ENCODE results near the gene HNRNPUL1. TPM values are rescaled to one million over a fixed set of nuclear protein-coding genes. Genes with fewer than 3 reads are reported as not detected.

HNRNPUL1 gene
- total RNA-seq, 2 donors from 2014 or later, result 88.8 to 109 TPM

GRCh38 chr19:41248895-41249294 lies 15.3 kb upstream of the HNRNPUL1 start:
- Histone ChIP-seq H3K36me3 (peaks cover 80% of the 10 kb centered on the region), H3K4me3 (no peak overlapping the region), H3K9me3 (no peaks in the 10 kb centered on the region), H3K27ac (no peak overlapping the region), H3K27me3 (no peaks in the 10 kb centered on the region), H3K4me1 (no peaks in the 10 kb centered on the region)
- DNase-seq (ENCODE audit: low spot score), result no peak
- no peak for TF ChIP-seq CTCF (IDR thresholded peaks at IDR 0.05)

GRCh38 chr19:41249707-41250423 lies 14.3 kb upstream of the HNRNPUL1 start:
- no peak for DNase-seq (ENCODE audit: low spot score)
- H3K4me1 ChIP-seq, result no peaks in the 10 kb centered on the region
- no peak overlapping the region for H3K4me3 ChIP-seq
- no peak overlapping the region for H3K27ac ChIP-seq
- H3K27me3 ChIP-seq, result no peaks in the 10 kb centered on the region
- no peaks in the 10 kb centered on the region for H3K9me3 ChIP-seq
- TF ChIP-seq CTCF (IDR thresholded peaks at IDR 0.05), result no peak
- H3K36me3 ChIP-seq, result peaks cover 74% of the 10 kb centered on the region

GRCh38 chr19:41253660-41254059 lies 10.5 kb upstream of the HNRNPUL1 start:
- Histone ChIP-seq H3K36me3 (peaks cover 91% of the 10 kb centered on the region), H3K27me3 (no peaks in the 10 kb centered on the region)

GRCh38 chr19:41255171-41255570 lies 9.0 kb upstream of the HNRNPUL1 start:
- H3K36me3 ChIP-seq, result peaks cover 89% of the 10 kb centered on the region
- DNase-seq (ENCODE audit: low spot score), result no peak
- no peaks in the 10 kb centered on the region for H3K27me3 ChIP-seq

More at GRCh38 chr19:41253660-41254059, 10.5 kb upstream of the HNRNPUL1 start:
- H3K4me3 ChIP-seq, result no peak overlapping the region
- no peak for TF ChIP-seq CTCF (IDR thresholded peaks at IDR 0.05)
- H3K4me1 ChIP-seq, result no peaks in the 10 kb centered on the region
- no peak for DNase-seq (ENCODE audit: low spot score)
- no peaks in the 10 kb centered on the region for H3K9me3 ChIP-seq
- H3K27ac ChIP-seq, result no peak overlapping the region

GRCh38 chr19:41261474-41262190 lies 2.5 kb upstream of the HNRNPUL1 start:
- peak overlapping the region; percentile 20 to 60 for H3K4me3 ChIP-seq
- H3K36me3 ChIP-seq, result peaks cover 33% of the 10 kb centered on the region
- peaks cover 0 to 23% of the 10 kb centered on the region in 2 donors for H3K4me1 ChIP-seq
- TF ChIP-seq CTCF (IDR thresholded peaks at IDR 0.05), result no peak
- no peaks in the 10 kb centered on the region for H3K27me3 ChIP-seq
- H3K9me3 ChIP-seq, result no peaks in the 10 kb centered on the region
- no peak for DNase-seq (ENCODE audit: low spot score)
- peak overlapping the region; percentile 95 to 97 for H3K27ac ChIP-seq

More at GRCh38 chr19:41255171-41255570, 9.0 kb upstream of the HNRNPUL1 start:
- H3K9me3 ChIP-seq, result no peaks in the 10 kb centered on the region
- H3K4me3 ChIP-seq, result no peak overlapping the region
- H3K4me1 ChIP-seq, result no peaks in the 10 kb centered on the region
- no peak overlapping the region for H3K27ac ChIP-seq
- TF ChIP-seq CTCF (IDR thresholded peaks at IDR 0.05), result no peak
